Measurements from ENCODE around the gene PLA2R1.
A peak's percentile ranks its signal among the peaks of the same experiment; 100 is the strongest.

Gene PLA2R1

GRCh38 chr2:159895258-159896065, 167.0 kb downstream of the PLA2R1 start:
- peaks cover 36% of the 10 kb centered on the region for H3K36me3 Mint-ChIP-seq
- peaks cover 76% of the 10 kb centered on the region for H3K4me1 Mint-ChIP-seq
- DNase-seq (ENCODE audit: low spot score in 2 of 2) = no peak
- peak; percentile 96 for ATAC-seq
- H3K27ac Mint-ChIP-seq = peak overlapping the region; percentile 48
- peak overlapping the region; percentile 10 for H3K4me3 Mint-ChIP-seq
- H3K9me3 Mint-ChIP-seq = no peaks in the 10 kb centered on the region

DNA sequence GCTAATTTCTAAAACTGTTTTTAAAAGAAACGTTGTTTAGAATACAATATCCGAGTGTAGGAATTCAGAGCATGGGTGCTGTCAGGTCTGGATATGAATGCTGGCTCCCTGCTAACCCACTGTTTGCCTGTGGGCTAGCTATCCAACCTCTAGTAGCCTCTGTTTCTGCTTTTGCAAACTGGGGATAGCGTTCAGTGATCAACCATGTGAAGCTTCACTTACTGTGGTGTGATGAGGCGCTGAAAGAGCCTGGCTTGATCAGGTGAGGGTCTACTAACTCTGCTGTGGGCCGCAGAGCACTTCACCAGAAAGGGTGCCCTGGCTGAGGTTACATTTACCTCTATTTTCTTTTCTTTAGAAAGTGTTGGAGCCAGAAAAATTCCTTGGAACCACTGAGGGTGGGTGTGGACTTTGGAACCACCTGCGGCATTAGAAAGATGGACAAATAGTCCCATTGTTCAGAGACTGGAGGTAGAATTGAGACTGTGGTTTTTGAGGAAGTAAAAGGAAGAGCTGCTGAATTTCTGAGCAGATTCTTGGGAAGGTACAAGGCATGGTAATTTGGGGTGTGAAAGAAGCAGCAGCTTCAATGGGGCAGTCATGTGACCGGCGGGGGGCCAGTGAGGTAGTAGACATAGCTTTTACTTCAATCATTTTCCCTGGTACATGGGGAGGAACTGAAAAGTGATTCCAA, 168.1 kb downstream of the PLA2R1 start:
- peaks cover 78% of the 10 kb centered on the region for H3K4me1 Mint-ChIP-seq
- no peak overlapping the region for H3K4me3 Mint-ChIP-seq
- peaks cover 46% of the 10 kb centered on the region for H3K36me3 Mint-ChIP-seq
- peak overlapping the region; percentile 2 for H3K27ac Mint-ChIP-seq
- ATAC-seq (no peak), DNase-seq (ENCODE audit: low spot score in 2 of 2) (no peak)
- H3K9me3 Mint-ChIP-seq = no peaks in the 10 kb centered on the region

DNA sequence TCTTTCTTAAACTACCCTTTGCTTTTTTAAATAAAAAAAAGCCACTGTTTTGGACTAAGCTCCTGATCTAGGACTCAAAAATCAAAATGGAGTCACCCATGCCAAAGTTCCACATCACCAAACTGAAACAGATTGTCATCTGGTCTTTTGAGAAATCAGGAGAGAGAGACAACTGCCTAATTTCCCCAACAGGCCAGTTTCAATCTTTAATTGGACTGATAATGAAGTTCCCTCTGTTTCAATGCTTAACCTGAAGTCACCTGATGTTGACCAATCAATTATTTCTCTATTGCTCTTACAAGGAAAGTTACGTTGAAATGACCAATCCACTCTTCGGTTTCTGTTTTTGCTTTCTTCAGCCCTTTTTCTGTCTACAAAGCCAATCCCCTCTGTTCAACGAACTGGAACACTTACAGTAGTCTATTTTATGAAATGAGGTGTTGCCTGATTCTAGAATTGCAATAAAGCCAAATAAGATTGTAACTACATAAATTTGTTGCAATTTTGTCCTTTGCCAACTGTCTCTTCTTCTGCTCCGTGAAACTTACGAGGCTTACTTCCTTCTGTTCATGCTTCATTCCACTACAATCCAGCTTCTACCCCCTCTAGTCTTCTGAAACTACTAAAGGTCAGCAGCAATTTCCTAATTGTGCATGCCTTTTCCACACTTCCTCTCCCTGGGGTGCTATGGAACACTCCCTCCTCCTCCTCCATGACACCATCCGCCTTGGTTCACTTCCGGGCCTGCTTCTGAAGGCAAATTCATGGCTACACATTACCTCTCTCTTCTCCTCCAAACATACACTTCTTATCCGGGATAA, 169.2 kb downstream of the PLA2R1 start:
- no peak overlapping the region for H3K4me3 Mint-ChIP-seq
- peak overlapping the region; percentile 2 for H3K27ac Mint-ChIP-seq
- no peaks in the 10 kb centered on the region for H3K9me3 Mint-ChIP-seq
- ATAC-seq = no peak
- H3K36me3 Mint-ChIP-seq = peaks cover 41% of the 10 kb centered on the region
- DNase-seq (ENCODE audit: low spot score in 2 of 2) = no peak
- peaks cover 76% of the 10 kb centered on the region for H3K4me1 Mint-ChIP-seq

- Mint-ChIP-seq H3K4me1 (peaks cover 65% of the 10 kb centered on the region), H3K36me3 (peaks cover 40% of the 10 kb centered on the region), H3K27ac (peak overlapping the region; percentile 63), H3K4me3 (no peak overlapping the region), H3K9me3 (no peaks in the 10 kb centered on the region)
- ATAC-seq (no peak), DNase-seq (ENCODE audit: low spot score in 2 of 2) (no peak)
Observed at GRCh38 chr2:159891917-159892730, 170.3 kb downstream of the PLA2R1 start.

- DNase-seq (ENCODE audit: low spot score in 2 of 2) (no peak), ATAC-seq (no peak)
- Mint-ChIP-seq H3K9me3 (no peaks in the 10 kb centered on the region), H3K4me1 (peaks cover 56% of the 10 kb centered on the region), H3K36me3 (peaks cover 49% of the 10 kb centered on the region), H3K27ac (peak overlapping the region; percentile 63), H3K4me3 (no peak overlapping the region)
Observed at GRCh38 chr2:159891267-159891588, 171.2 kb downstream of the PLA2R1 start.

- H3K27ac Mint-ChIP-seq = peak overlapping the region; percentile 63
- H3K4me3 Mint-ChIP-seq = no peak overlapping the region
- peak; percentile 71 for ATAC-seq
- H3K36me3 Mint-ChIP-seq = peaks cover 54% of the 10 kb centered on the region
- peaks cover 51% of the 10 kb centered on the region for H3K4me1 Mint-ChIP-seq
- H3K9me3 Mint-ChIP-seq = no peaks in the 10 kb centered on the region
- DNase-seq (ENCODE audit: low spot score in 2 of 2) = no peak
Observed at GRCh38 chr2:159890551-159891266, 171.7 kb downstream of the PLA2R1 start.

DNA sequence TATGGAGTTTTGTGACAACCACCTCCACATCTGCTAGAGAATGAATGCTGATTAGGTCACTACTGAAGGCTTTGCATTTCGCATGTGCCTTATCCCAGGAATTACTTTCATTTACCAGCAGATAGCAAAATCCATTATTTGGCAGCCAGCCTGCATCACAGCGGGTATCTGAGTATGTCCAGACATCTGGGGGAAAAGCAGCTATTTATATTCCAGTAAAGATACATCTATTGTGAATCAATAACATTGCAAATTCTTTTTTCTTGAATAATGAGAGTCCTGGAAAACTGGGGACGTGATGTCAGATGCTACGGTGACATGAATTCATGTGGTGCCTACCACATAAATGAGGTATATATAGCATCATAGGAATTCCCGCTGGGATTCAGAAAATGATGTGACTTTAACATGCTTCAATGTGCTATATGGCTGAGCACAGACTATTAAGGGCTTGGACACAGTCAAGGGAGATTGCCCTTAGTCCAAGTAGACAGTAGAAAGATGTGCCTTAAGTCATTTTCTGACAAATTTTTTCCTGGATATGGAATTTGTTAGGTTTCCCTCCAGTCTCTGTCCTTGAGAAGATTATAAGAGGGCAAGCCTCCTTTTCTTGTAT, 180.2 kb downstream of the PLA2R1 start:
- no peak overlapping the region for H3K27ac Mint-ChIP-seq
- no peak for DNase-seq (ENCODE audit: low spot score in 2 of 2)

More for the DNA sequence above, 180.2 kb downstream of the PLA2R1 start:
- Mint-ChIP-seq H3K9me3 (no peaks in the 10 kb centered on the region), H3K36me3 (peaks cover 79% of the 10 kb centered on the region), H3K4me1 (peaks cover 24% of the 10 kb centered on the region), H3K4me3 (no peak overlapping the region)
- ATAC-seq = no peak

Measured in stimulated activated effector memory CD8-positive, alpha-beta T cell treated with anti-CD3 and anti-CD28 coated beads, Interleukin-12 subunit alpha, Interleukin-12 subunit beta, amount 100 ng/mL, for 72 hours (primary cell).